ENCODE data around the gene BEND6. TPM values are rescaled to one million over a fixed set of nuclear protein-coding genes. Genes with fewer than 3 reads are reported as not detected.

The BEND6 gene
- polyA plus RNA-seq, 4 donors = 4.1 to 7.4 (median 6.6) TPM

GRCh38 chr6:56940463-56940862, 14.4 kb upstream of the BEND6 start:
- DNase-seq (ENCODE audit: low read depth in 4 of 4, low spot score in 3 of 4) = no peak

- DNase-seq (ENCODE audit: low read depth in 4 of 4, low spot score in 3 of 4) = no peak
These were observed 13.9 kb upstream of the BEND6 start for GRCh38 chr6:56940977-56941376.

DNA sequence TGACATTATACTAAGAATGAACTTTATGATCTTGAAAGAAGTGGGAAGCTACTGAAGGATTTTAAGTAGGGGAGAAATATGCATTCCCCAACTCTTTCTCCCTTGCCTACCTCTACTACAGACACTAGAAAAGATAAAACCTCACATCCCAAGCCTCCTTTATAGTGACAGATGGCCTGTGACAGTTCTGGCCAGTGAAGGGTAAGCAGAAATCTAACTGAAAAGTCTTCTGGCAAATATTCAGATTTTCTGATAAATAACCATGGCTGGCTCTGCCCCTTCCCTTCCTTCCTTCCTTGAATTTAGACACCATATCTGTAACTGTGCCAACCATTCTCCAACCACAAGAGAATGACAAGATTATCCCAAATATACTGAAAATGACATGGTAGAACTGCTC, 10.2 kb upstream of the BEND6 start:
- no peak for DNase-seq (ENCODE audit: low read depth in 4 of 4, low spot score in 3 of 4)

DNA sequence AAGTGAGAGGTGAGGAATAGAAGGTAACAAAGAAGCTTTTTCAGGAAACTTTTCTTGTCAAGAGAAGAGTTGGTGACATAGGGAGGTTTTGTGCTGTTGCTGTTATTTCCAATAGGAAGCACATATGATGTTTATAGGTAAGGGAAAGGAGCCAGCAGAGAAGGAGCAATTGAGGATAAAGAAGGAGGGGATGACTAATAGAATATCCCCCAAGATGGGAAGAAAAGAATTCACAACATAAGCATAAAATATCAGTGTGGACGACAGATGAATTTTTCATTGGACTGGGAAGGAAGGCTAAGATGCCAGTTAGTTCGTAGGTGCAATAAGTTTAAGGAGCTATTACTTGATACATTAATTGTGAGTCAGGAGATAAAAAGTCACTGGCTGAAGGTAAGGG, 8.5 kb upstream of the BEND6 start:
- no peak for DNase-seq (ENCODE audit: low read depth in 4 of 4, low spot score in 3 of 4)

DNA sequence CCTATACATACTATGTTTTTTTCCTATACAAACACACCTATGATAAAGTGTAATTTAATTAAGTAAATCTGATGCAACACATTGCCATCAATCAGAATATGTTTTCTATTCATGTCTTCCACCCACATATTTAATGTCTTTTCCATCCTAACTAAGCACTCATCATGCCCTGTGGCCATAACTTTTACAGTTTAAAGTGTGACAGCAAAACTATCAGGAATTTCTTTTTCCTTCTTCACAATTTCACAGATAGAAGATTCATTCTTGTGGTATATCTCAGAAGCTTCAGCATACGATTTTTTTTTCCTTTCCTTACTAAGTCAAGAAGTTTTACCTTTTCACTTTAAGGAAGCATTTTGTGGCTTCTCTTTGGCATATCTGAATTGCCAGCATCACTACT, 7.0 kb upstream of the BEND6 start:
- no peak for DNase-seq (ENCODE audit: low read depth in 4 of 4, low spot score in 3 of 4)

- no peak for DNase-seq (ENCODE audit: low read depth in 4 of 4, low spot score in 3 of 4)
These were observed 5.6 kb upstream of the BEND6 start for GRCh38 chr6:56949265-56949664.

DNA sequence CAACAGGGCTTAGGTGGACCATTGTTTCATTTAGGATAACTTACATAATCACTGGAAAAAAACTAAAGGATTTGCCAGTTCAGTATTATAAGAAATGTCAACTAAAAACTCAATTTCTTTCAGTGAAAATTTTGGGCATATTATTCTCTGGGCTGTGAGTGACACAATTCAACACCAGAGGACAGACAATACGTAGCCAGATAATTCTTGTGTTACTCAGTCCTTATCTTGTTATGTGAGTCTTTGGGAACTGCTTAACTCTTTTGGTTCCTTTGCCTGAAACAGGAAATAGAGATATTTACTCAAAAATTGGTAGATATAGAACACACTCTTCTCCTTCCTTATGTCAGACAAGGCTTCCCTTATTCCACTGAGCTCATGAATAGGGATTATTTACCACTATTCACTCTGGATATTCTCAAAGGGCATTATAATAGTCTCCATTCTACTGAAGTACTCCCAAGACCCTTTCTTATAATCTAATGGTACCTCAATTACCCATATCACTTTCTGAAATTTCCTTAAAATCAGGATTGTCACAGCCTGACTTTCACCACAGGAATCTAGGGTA, 4.9 kb upstream of the BEND6 start:
- DNase-seq (ENCODE audit: low read depth in 4 of 4, low spot score in 3 of 4) = no peak

- DNase-seq (ENCODE audit: low read depth in 4 of 4, low spot score in 3 of 4) = no peak
These were observed 3.7 kb upstream of the BEND6 start for GRCh38 chr6:56951049-56951831.

DNA sequence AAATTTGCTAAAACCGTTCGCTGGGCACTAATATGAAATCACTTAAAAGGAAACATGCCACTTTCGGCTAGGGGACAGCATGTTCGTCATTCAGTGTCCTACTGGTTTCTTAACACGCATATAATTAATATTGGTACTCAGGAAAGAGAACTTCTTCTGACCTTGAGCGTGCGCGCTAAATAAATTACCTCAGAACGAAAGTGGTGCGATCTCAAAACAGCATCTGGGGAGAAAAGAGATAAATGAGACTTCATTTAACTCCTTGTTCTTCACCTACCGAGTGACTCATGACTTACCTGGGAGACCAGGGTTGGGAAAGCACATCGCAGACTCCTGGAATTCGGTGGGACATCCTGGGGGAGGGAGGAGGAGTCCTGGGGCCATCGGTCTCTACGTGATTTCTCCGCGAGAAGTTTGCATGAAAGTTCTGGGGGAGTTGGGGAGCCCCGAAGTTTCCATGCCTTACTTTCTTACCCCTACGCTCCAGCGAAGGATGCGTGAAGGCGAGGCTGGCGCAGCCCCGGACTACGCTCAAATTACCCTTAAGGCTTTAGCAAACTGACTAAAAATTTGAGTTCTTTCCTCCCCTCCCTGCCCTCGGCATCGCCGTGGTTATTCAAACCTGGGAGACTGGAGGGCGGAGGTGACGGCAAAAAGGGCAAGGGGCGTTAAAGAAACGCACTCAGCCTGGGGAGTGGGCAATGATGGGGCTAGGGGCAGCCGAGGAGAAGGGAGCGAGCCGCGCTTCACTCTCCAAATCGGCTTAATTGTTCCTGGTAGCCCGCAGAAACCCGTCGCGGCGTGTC, 1.1 kb upstream of the BEND6 start:
- peak in 2 of 4 donors; percentile 8 to 12 for DNase-seq (ENCODE audit: low read depth in 4 of 4, low spot score in 3 of 4)

- DNase-seq (ENCODE audit: low read depth in 4 of 4, low spot score in 3 of 4) = peak in 3 of 4 donors; percentile 49 to 62 (median 58)
These were observed 556 bp downstream of the BEND6 start for GRCh38 chr6:56955171-56956155.

- no peak for DNase-seq (ENCODE audit: low read depth in 4 of 4, low spot score in 3 of 4)
These were observed 1.6 kb downstream of the BEND6 start for GRCh38 chr6:56956491-56956890.

- DNase-seq (ENCODE audit: low read depth in 4 of 4, low spot score in 3 of 4) = no peak
These were observed 2.9 kb downstream of the BEND6 start for GRCh38 chr6:56957856-56958255.

DNA sequence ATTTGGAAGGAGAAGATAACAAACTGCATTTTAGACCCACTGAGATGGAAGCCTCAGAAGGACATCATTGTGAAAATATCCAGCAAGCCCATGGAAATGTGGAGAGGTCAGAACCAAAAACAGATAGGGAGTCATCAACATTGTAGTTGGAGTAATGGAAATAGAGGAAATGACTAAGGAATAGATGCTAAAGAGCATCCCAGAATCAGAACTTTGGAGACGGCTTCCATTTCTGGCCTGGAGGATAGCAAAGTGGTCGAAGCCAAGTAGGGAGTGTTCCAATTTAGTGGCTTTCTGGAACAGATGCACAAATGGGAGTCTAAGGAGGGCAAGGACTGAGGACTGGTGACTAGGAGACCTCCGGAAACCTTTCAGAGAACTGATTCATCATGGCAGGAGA, 3.6 kb downstream of the BEND6 start:
- DNase-seq (ENCODE audit: low read depth in 4 of 4, low spot score in 3 of 4) = no peak

GRCh38 chr6:56959094-56959493, 4.2 kb downstream of the BEND6 start:
- no peak for DNase-seq (ENCODE audit: low read depth in 4 of 4, low spot score in 3 of 4)

DNA sequence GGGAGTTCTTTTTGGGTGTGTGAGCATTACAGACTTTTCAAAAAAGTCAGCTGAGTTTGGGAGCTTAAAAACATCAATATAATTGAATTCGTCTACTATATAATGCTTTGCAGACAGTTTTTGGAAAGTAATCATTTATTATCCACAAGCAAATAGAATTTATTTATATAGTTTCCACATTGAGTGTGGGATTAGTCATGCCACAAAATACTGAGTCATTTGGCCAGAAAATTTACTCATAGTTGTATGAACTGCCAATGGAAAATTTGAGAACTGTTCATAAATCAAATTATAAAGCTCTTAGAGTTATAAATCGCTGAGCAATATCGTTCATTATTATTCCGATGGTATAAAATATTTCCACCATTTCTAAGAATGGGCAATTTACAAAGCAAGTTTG, 5.0 kb downstream of the BEND6 start:
- no peak for DNase-seq (ENCODE audit: low read depth in 4 of 4, low spot score in 3 of 4)

DNA sequence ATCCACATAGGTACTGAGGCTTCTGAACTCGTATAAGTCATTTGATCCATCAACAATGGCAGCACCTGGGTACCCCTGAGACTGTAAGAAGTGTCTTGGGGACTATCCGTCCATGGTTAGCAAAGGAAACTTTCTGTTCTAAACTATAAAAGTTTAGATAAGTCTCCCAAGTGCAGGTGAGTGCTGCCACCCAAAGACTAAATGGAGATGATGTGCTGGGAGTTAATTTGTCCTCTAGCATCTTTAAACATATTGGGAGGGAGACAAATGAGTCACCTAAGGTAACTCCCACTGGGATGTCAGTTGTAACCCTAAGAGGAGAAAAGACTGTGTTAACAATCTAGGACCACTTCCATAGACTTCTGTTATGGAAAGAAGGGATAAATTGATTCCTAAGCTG, 6.2 kb downstream of the BEND6 start:
- DNase-seq (ENCODE audit: low read depth in 4 of 4, low spot score in 3 of 4) = no peak

DNA sequence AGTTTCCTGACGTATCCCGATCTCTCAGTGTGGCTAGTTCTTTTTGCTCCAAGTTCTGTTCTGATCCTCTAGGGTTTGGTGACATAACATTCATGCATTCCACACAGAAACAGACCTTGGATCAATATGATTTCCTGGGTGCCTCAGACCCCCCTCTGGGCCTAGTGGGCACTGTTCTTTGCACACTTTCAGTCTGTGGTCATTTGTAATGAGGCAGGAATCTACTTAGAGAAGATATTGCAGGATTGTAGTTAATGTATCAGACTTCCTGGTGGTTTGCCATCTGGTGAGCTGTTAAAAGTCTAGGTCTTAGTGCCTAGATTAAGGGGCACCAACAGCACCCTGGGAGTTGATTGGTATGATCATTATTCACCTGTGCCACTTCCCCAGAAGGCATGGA, 7.5 kb downstream of the BEND6 start:
- DNase-seq (ENCODE audit: low read depth in 4 of 4, low spot score in 3 of 4) = no peak

DNA sequence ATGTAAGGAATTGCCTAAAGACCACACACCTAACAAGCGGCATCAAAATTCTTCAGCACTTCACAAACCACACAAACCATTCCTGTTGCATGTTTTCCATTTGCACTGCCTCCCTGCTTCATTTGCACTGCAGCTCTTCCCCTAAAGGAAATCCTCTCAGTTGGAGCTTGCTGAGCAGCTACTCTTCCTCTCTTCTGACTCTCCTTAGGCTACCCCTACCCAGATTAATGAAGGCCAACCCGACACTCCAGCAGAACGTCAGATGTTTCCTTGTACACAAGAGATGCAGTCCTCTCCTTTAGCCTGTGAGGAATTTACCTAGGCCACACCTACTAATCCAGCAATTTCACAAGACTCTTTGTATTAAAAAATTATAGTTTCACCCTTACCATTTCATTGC, 8.1 kb downstream of the BEND6 start:
- no peak for DNase-seq (ENCODE audit: low read depth in 4 of 4, low spot score in 3 of 4)

- no peak for DNase-seq (ENCODE audit: low read depth in 4 of 4, low spot score in 3 of 4)
These were observed 8.9 kb downstream of the BEND6 start for GRCh38 chr6:56963793-56964192.

DNA sequence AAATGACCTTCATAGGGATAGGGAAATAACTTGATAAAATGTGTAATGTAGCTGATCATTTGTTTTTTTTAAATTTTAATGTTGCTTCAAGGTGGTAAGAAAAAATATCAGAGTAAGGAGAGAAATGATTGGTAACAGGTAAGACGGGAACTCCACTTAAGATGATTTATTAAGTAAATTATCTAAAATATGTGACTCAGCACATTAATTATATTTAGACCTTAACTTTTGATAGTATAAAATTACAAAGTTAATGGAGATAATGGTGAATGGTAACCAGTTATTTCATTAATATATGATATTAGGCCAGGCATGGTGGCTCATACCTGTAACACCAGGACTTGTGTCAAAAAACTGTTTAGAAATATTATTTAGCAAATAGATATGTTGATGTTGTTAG, 10.2 kb downstream of the BEND6 start:
- DNase-seq (ENCODE audit: low read depth in 4 of 4, low spot score in 3 of 4) = no peak

- no peak for DNase-seq (ENCODE audit: low read depth in 4 of 4, low spot score in 3 of 4)
These were observed 15.9 kb downstream of the BEND6 start for GRCh38 chr6:56970849-56971248.

All from right renal pelvis (tissue), 4 donors.